GM11168 (cell line): Measurements from ENCODE around the gene IL20RA.

Experiments
- in situ Hi-C: fragments of 300-500 bp; cut with MboI; formaldehyde crosslinking; loops from one replicate; pipeline ENCODE4 v1.12.0; 2022; ENCODE audit warnings: low sequenced_read_pairs; ENCODE audit not compliant: unreplicated experiment

IL20RA gene

DNA sequence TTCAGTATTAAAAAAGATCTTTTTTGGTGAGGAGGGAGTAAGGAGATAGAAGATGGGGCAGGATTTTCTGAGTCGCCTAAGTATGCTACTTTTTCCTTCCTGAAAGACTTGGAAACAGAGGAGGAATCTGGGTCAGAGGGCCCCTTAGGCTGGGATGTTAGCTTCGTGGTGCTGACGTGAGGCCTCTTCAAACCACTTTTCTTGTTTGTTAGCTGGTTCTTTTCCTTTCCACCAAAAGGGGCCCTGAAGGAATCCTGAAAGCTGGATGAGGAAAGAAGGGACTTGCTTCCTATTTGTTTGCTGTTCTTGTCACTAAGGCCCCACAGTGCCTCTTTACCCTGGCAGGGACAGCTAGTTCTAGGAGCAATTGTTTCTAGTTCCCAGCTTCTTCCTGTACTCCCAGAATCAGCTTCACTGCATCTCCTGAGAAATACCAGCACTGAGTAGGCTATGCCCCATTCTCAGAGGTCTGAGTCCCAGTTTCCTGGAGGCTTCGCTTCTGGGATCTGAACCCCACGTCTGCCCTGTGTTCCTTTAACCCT lies 2.2 kb upstream of the IL20RA start:
- in situ Hi-C loops = no loop called here

DNA sequence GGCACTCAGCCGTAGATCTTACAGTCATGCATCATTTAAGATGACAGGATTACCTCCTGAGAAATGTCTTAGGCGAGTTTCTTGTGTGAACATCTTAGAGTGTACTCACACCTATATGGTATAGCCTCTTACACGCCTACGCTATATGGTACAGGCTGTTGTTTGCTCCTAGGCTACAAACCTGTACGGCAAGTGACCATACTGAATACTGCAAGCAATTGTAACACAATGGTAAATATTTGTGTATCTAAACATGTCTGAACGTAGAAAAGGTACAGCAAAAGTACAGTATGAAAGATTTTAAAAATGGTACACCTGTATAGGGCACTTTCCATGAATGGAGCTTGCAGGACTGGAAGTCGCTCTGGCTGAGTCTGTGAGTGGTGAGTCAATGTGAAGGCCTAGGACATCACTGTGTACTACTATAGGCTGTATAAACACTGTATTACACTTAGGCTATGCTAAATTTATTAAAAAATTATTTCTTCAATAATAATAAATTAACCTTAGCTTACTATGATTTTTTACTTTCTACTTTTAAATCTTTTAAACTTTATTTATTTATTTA lies 541 bp upstream of the IL20RA start:
- in situ Hi-C loops = no loop called here

DNA sequence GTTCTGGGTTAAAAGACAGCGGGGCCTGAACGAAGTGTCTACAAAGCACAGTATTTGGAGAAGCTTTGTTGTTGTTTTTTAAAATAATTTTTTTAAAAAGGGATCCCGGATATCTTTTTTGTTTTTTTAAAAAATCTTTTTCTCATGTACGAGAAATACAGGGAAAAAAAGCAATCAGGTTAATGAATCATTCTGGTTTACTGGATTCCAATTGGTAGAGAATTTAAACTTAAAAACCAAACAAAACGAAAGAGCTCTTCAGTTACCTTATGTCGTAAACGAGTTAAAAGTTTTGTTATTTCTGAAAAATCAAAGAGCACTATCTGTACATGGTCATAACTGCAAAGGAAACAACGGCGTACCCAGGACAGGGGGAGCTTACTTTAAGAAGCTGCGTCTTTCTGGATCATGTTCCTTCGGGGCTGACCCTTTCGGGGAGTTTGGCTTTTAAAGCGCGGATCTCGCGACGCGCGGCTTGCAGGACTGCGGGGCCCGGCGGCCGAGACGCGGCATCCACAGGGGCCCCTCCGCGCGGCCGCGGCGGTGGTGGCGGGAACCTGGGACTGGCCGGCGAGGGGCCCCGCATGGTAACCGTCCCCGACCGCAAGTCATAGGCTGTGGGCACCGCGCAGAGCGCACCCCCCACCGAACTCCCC lies 927 bp downstream of the IL20RA start:
- in situ Hi-C loops = no loop called here

DNA sequence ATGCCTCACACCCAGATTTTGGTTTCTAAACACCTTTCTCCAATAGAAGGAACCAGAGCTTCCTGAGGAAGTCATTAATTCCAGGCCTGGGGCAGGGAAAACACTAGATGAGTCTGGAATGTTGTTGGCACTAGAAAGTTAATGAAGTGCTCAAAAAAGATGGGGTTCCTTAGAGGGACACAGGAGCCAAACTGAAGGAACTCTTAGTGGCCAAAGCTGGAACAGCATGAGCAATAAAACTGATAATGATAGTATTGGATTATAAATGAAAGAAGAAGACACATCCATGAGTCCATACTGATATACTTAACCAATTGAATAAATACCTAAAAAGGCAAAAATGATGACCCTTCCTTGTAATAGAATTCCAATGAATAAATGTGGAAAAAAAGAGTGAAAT lies 4.4 kb downstream of the IL20RA start:
- in situ Hi-C loops = no loop called here

DNA sequence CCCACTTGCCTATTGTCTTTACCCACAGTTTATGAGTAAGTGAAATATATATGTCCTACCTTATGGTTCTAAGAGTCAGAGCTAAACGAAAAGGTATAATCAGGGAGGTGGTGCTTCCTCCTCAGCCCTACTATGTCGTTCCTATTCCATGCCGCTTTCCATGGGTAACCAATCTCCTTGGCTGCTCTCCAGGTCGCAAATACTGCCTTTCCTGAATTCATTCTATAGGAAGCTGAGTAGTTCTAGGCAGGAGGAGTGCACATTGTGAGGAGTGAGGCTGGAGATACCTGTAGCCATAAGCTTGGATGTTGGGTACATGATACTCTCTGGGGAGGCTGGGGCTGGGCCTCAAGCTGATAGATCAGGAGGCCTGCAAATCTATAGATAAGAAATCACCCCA lies 5.8 kb downstream of the IL20RA start:
- in situ Hi-C loops = no loop called here

DNA sequence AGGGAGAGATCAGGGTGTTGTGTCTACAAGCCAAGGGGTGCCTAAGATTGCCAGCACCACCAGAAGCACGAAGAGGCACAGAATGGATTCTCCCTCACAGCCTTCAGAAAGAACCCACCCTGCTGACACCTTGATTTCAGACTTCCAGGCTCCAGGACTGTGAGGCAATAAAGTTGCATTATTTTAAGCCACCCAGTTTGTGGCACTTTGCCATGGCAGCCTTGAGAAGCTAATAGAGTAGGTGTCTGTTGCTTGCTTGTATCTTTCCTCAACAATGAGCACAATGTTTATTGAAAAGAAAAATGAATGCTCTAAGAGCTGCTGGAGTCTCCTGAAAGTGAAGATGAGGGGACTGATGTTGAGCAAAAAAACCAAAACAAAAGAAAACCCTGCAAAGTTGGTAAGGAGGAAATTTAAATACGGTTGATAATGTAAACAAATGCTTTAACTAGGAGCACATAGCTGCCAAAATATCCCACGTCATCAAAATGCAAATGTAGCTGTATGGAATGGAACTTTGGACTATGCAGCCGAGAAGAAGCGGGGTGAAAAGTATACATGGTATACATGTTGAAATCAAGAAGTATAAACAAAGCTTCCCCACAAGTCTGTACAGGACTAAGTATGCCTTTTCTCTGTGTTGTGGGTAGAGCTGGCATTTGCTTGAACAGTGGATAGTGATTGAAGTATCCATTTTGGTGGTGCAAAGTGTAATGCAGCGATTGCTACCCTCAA lies 8.0 kb downstream of the IL20RA start:
- in situ Hi-C loops = no loop called here

DNA sequence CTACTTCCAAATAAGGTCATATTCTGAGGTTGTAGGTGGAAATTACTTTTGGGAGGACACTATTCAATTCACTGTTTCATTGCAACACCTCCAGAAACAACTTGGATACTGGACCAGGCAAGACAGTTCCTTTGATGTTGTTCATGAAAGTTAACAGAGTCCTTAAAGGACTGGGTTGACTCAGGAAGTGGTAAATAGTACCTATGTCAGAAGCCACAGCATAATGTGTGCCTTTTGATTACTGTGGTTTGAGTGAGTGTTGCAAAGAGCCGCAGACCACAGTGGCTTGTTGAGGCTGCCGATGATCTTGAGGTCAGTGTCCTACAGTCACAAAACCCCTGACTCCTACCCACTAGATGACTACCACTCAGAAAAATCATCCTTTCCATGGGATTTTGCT lies 10.9 kb downstream of the IL20RA start:
- in situ Hi-C loops = no loop called here

DNA sequence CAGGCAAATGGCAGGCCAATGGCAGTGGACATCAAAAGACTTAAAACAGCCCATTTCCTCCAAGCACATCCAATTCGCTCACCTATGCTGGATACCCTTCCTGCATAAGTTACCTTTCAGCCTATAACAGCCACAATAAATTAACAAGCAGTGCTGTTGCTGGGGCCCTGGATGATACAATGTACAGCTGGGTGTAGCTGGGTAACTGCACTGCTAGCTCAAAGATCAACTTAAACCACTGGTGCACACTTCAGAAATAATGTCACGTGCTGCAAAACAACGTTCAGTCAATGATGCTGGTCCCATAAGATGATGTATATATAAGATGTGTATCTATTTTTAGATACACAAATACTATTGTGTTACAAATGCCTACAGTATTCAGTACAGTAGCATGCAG lies 13.6 kb downstream of the IL20RA start:
- in situ Hi-C loops = no loop called here

DNA sequence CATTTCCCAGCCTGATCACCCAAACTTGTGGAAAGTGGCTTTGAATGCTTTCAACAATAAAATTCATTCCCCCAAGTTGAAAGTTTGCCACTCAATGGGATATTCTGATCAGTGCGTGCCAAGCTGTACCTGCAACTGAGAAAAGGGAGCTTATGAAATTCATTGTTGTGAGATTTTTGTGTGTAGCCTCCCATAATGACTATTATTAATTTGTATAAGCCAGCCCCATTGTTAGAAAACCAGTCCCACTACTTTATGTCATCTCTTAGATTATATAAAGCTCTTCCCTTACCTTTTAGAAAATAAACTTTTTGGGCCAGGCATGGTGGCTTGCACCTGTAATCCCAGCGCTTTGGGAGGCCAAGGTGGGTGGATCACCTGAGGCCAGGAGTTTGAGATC lies 15.9 kb downstream of the IL20RA start:
- in situ Hi-C loops = no loop called here

DNA sequence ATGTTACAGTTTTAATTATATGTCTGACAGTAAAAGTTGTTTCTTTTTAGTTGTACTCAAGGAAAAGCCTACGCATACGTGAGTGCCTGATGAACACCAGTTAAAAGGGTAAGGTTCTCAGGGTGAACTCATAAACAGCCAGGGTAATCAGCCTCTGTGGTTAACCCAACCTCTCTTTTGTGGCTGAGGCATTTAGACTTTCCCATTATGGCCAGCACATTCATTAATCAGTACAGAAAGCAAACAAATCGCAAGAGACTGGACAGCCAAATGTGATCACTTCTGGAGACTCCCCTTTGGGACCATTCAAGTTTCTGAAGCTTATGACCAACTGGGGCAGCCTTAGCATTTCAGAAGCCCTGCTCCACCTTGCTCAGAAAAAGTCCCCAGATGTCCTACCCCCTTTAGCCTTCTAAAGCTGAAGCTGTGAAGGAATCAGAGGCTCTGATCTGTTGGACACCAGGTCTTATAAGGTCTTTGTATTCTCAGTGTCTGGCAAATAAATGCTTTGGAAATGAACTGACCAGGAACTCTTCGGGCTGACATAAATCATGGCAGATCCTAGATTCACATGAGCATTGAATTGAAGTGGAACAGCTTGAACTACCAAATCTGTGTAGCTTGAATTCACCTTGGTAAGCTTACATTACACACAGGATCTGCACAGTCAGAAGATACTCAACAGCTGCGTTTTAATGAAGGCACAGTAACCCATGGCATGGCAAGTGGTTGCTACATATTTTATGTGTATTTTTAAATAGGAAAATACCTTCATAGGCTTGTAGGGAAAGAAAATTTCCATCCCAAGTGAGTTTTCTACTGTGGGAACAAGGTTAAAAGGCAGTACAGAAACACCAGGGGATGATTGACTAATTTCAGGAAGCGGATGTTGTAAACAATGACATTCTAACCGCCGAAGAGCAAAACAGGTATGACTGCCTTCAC lies 18.7 kb downstream of the IL20RA start:
- in situ Hi-C loops = no loop called here

DNA sequence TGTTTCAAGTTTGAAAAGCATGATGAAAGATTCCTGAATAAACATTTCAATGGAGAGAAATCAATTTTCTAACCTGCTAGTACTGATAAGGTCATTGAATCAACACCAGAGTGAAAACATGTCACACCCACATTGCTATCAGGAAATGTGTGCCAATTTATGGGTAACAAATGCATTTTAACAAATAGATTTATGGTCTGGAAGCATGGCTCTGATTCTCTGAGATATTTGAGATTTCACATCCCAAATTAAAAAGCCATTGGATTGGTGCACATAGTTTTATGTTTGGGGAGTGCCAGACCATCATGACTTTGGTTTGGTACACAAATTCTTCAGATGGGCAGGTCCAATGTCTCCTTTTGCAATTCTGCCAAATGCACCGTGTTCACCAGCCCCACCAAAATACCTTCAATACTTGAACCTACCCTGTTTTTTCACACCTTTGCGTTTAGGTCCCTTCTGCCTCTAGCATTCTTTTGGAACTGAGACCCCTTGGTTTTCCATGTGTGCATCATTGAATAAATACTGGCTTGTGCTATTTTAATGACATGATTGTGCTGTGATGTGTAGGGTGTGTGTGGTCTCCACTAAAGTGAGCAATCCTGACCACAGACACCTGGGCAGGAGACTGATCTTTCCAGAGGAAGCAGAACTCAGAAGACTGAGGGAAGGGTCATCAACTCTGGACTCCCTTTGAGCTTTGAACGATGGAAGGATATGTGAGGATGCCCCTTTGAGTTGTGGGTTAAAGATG lies 20.4 kb downstream of the IL20RA start:
- in situ Hi-C loops = no loop called here

DNA sequence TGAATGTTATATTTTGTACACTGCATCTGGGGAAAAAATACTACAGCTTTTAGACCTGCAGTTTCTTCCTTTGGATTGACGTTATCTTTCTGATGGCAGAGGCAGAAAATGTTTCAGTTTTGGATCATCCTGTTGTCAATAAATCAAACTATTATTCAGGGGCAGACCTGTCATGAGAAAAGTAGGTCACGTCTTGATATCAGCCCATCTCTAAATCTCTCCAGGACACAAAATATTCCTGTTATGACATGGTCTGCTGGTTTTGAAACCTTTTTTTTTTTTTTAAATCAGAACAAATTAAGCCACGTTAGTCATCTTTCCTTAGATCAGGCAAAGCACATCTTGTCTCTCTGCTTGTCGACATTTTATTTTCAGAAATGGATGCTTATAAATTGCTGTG lies 24.0 kb downstream of the IL20RA start:
- in situ Hi-C loops = no loop called here

DNA sequence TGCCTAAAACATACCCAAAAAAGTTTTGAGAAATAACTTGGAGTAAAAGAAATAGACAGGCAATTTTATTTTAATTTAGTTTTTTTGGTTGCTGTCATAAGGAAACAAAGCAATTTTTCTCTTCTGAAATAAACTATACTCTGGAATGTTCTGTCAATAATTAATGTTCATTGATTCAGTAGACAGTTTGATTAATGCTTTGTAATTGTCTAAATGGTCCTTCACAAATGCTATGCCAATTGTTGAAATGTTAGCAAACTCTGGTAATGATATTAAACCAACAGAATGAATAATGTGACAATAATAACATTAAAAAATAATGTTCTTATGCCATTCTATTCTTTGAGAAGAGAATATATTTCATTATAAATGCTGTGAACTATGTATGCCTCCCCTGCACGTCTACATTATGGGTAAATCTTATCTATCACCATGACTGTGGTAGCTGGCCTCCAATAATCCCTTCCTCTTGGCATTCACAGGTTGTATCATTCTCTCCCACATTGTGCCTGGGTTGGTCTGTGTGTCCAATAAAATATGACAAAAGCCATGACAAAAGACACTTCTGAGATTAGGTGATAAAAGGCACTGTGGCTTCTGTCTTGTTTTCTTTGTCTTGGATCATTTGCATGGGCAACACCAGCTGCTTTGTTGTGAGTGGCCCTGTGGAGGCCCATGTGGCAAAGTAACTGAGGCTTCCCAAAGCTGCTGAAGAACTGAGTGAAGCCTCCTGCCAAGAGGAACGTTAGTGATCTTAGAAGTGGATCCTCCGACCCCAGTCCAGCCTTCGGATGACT lies 25.1 kb downstream of the IL20RA start:
- in situ Hi-C loops = no loop called here

DNA sequence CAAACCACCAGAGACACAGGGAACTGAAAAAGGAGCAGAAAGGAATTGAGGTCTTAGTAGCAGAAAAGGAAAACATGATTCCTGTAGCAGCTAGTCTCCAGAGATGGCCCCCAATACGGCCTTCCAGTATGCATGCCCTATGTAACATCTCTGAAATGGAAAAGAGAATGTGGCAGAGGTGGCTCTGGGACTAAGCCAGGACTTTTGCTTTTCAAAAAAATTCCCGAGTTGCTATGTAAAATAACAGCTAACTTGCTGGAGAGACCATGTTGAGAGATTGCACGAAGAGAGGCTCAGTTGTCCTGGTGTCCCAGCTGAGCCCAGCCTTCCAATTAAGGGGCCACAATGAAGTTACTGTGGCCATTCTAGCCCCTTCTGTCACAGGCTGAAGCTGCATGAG lies 27.7 kb downstream of the IL20RA start:
- in situ Hi-C loops = no loop called here

DNA sequence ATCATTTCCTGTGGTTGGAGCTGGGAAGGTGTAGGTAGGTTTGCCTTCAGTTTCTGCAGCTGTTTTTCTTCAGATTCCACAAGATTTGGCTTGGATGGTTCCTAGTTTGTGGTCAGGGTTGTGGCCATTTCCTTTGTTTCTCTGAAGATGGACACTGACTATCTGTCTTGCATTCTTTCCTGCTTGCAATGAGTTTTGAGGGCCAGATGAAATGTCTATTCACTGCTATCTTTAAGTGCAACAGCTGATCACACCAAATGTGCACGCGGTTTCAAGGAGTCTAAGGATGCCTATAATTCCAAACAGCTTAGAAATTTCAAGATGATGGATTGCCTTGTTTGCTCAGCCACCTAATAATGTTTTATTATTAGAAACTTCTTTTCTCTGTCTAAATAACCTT lies 28.4 kb downstream of the IL20RA start:
- in situ Hi-C loops = no loop called here

DNA sequence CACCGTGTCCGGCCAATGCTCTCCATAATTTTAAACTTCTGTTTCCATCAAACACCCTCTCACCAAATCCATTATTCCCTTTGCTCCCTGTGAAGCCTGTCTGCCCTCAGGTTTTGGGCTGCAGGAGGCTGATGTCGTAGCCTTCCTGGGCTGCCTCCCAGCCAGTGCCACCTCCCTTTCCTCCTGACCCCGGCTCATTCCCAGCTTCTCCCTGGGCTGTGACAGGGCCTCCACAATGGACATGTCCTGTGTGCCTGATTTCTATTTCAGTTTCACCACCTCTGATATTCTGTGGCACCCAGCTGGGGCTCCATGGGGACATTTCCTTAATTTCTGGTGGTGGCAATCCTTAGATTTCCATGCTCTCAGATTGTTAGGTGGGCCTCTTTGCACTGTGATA lies 28.8 kb downstream of the IL20RA start:
- in situ Hi-C loops = no loop called here

DNA sequence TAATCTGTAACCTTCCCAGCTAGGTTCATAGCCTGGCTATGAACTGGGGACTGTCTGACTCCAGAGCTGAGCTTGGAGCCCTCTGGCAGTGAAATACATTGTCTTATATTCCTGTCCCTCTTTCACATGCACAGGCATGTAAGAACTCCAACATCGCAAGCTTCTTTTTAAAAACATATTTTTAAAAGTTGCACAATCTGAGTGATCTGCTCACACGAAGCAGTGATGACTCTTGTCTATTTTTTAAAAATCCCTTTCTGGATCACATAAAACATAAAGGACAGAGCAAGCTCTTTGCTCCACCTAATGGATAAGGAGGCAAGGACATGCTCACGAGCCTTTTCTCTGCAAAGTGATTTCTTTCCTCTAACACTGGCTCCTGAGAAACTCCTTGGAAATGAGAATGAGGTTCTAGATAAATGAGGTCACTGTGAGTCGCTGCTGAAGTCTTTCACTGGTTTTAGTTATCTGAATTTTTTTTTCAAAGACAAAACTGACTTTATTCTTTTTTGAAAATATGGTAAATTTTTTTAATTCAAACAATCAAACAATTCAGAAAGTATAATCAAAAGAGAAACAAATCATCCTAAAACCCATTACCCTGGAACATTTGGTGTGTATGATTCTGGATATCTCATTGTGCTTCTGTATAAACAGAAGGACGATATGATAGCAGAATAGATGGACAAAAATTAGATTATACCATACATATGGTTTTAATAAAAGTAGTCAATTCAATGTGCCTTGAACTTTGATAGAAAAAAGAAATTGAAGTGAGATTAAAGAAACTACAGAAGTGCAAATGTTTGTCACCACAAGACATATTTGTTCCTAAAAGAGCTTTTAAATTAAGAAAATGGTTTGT lies 30.8 kb downstream of the IL20RA start:
- in situ Hi-C loops = no loop called here

DNA sequence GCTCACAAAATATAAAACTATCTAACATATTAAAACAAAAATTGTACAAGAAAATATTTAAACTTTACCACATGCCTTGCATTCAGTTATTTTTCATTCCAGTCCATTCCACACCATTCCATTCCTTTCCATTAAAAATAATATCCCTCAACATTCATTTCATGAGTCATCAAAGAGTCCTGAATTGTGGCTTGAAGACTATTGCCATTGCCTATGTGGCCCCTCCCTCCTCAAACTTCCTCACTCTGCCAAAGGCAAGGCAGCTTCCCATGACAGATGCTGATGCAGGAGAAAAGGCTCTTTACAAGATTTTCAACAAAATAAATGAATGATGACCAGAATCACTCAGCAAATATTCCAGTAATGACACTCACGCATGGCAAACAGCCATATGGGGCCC lies 31.7 kb downstream of the IL20RA start:
- in situ Hi-C loops = no loop called here
